ENCODE measurements around the gene MMP11.
"Not testable (repeated sequence)": the region's sequence is repeated elsewhere in the genome, so short reads cannot be mapped to it uniquely, and the experiment has no call there.

The MMP11 gene

GRCh38 chr22:23772649-23773473, at the start of gene MMP11:
MMP11 (plus strand) TSS chr22:23772849; CDS start chr22:23772871, 22 bp downstream.
- peak; percentile 88 for DNase-seq

DNA sequence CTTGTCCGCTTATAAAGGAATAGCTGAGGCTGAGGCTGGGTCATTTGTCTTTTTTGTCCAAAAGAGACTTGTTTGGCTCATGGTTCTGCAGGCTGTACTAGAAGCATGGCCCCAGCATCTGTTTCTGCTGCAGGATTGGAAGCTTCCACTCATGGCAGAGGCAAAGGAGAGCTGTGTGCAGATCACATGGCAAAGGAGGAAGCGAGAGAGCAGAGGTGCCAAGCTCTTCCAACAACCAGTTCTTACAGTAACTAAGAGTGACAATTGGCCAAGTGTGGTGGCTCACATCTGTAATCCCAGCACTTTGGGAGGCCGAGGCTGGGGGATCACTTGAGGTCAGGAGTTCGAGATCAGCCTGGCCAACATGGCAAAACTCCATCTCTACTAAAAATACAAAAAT, 44.5 kb upstream of the MMP11 start:
- DNase-seq: not testable (repeated sequence)

DNA sequence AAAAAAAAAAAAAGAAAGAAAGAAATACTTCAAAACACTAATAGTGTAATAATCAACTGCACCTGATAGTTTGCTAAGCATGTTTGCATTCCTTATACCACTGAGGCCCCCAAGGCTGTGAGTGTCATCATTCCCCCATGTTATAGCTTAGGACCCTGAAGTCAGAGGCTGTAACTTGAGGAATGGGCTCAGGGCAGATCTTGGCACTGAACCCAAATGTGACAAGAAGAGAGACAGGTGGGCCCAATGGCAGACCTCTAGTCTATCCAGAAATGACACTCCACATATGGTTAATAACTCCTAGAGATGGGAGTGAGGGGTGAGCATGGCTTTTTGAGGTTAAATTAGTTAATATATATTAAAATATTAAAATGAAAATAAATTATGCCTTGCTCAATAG, 35.0 kb upstream of the MMP11 start:
- no peak for DNase-seq

- no peak for DNase-seq
Observed at GRCh38 chr22:23742505-23743264, 30.0 kb upstream of the MMP11 start.

DNA sequence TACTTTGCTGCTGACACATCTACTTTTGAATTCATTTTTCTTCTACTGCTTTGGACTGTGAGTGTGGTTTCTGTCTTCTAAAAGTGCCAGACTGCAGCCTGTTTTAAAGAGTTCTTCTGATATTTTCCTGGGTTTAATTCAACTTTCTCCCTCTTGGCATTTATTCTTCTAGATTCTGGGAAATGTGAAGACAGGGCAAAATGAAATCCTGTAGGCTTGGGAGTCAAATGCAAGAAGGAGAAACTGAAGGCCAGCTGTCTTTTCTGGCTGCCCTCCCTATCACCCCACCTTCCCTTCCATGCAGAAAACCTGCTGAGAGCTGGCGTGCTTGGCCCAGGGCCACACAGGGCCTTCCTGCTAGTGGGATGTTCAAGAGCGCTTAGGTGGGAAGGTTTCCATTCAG, 29.3 kb upstream of the MMP11 start:
- DNase-seq: no peak

- DNase-seq: no peak
Observed at GRCh38 chr22:23744001-23744400, 28.6 kb upstream of the MMP11 start.

DNA sequence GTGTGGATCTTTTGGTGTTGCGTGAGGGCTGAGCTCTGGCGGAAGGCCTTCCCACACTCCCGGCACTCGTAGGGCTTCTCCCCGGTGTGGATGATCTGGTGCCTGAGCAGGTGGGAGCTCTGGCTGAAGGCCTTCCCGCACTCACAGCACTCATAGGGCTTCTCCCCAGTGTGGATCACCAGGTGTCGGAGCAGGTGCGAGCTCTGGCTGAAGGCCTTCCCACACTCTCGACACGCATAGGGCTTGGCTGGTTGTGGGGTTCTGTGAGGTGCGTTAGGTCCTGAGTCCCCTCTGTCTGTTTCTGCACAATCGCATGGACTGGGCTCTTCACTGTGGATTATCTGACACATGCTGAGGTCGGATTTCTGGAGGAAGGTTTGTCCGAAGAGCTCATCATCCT, 28.2 kb upstream of the MMP11 start:
- DNase-seq: no peak

DNA sequence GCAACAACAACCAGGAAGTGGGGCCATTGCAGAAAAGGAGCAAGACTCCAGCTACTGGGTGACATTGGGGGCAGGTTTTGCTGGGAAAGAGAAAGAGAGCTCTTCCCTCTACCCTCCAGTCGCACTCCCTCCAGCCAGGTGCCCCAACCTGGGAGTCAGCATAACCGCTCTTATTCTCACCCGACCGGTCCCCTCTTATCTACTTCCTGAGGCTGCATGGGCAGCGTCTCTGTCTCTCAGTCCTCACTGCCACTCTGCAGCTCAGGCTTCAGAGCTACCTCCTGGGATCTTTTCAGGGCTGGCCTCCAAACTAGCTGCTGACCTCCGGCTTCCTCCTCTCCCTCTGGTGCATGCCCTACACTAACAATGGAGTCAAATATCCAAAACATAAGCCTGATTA, 26.9 kb upstream of the MMP11 start:
- no peak for DNase-seq

GRCh38 chr22:23749841-23750301, 22.8 kb upstream of the MMP11 start:
- no peak for DNase-seq

- DNase-seq: no peak
Observed at GRCh38 chr22:23750367-23750713, 22.3 kb upstream of the MMP11 start.

GRCh38 chr22:23750714-23751440, 21.8 kb upstream of the MMP11 start, which contains the start of gene ZNF70:
ZNF70 (minus strand) TSS chr22:23751112; CDS start chr22:23745140, 5,972 bp downstream.
- peak; percentile 93 for DNase-seq

DNA sequence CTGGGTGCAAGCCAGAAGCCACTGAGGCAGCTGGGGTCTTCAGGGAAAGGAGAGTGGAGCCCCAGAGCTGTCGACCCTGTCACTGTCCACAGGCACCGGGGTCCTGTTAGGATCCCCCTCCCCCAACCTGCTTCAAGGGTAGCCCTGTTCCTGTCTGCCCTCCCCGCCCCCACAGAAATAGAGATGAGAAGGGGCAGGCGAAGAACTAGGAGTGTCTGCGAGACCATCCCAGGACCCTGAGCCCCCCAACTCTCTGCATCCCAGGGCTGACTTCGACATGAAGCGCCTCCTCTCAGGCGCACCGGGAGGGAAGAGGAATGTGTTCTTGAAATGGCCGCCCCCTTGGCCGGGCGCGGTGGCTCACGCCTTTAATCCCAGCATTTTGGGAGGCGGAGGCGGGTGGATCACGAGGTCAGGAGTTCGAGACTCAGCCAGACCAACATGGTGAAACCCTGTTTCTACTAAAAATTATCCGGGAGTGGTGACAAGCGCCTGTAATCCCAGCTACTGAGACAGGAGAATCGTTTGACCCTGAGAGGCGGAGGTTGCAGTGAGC, 21.1 kb upstream of the MMP11 start:
- no peak for DNase-seq

- no peak for DNase-seq
Observed at GRCh38 chr22:23752090-23752691, 20.5 kb upstream of the MMP11 start.

GRCh38 chr22:23752750-23753149, 19.9 kb upstream of the MMP11 start:
- no peak for DNase-seq

DNA sequence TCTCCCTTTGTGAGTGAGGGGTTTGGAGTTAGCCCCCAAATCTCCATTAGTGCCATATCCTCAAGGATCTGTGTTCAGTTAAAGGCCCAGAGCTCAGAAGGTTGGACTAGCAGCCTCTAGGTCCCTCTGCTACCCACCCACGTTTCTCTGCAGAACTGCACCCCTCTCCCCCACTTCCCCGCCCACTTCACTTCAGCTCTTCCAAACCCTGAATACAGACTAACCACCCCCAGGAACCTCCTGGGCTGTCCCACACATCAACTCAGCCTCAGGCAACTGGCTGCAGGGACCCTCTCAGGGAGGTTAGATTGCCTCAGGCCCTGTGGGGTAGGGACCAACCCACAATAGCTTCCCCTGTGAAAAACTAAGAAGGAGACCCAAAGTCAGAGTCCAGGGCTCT, 19.3 kb upstream of the MMP11 start:
- DNase-seq: no peak

DNA sequence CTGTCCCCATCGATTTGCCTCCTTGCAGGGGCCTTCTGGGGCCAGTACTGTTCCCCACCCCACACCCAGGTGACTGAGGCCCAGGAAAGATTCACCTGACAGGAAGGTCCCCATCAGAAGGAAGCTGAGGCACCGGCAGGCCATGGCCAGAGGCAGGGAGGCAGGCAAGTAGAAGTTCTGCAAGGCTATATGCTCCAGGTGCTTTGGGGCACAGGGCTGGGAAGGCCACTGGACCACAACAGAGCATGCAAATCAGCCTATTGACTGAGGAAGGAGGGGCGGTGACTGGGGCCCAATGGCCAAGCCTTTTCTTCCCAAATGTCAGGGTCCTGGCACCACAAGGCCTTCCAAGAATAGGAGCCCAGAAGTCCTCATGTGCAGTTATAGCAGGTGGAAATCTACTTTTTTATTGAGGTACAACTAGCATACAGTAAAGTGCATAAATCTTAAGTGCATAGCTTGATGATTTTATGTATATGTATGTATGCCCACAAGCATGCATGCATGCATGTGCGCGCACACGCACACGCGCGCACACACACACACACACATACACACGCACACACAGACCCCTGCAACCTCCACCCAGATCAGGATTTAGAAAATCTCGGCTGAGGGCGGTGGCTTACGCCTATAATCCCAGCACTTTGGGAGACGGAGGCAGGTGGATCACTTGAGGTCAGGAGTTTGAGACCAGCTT, 18.3 kb upstream of the MMP11 start, which contains the start of gene VPREB3:
Gene VPREB3 (minus strand): TSS at position 206 of the 700 bp plus-strand sequence. CDS start 62 bp downstream, at position 144.
- no peak for DNase-seq

GRCh38 chr22:23754980-23755636, 17.5 kb upstream of the MMP11 start:
- no peak for DNase-seq

DNA sequence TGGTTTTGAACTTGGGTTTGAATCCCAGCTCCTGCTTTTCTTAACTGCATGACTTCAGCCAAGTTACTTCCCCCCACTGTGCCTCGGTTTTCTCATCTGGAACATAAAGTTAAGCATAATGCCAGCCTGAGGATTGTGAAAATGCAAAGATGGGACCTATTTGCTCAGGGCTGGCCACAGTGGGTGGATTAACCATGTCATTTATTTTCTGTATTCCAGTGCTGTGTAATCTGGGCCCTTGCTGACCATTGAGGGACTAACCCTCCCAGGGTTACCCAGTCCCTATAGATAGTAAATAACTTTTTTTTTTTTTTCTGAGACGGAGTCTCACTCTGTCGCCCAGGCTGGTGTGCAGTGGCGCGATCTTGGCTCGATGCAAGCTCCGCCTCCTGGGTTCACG, 16.9 kb upstream of the MMP11 start:
- no peak for DNase-seq

- no peak for DNase-seq
Observed at GRCh38 chr22:23756891-23757290, 15.8 kb upstream of the MMP11 start.

- no peak for DNase-seq
Observed at GRCh38 chr22:23759566-23759965, 13.1 kb upstream of the MMP11 start.

DNA sequence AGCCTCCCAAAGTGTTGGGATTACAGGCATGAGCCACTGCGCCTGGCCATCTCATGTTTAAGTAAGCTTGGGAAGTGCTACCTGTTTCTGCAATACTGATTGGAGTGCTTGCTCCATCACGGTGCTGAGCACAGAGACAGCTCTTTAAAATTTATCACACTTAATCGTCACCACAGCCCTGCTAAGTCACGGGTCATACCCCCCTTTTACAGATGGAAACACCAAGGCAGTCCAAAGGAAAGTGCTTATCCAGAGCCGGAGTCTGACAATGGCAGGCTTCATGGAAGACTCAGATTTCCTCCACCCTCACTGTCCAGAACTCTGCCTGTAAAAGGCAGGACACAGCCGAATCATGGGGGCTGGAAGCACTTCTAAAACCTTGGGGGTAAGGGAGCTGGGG, 12.6 kb upstream of the MMP11 start:
- no peak for DNase-seq
